Naive B cell (primary cell): Measurements from ENCODE around the gene ANKRD28. TPM values are rescaled to one million over a fixed set of nuclear protein-coding genes. Genes with fewer than 3 reads are reported as not detected.
"Not testable (repeated sequence)": the region's sequence is repeated elsewhere in the genome, so short reads cannot be mapped to it uniquely, and the experiment has no call there.

Experiments
- ATAC-seq, 2 donors: fragments of 150-1000 bp; cut with Tn5 transposase; 2 replicates each; pipeline ENCODE4 v1.10.0; 2021; ENCODE audit warnings: low read depth in 2 of 2, mild to moderate bottlenecking in 2 of 2, moderate library complexity in 2 of 2
- DNase-seq: peaks from one replicate; pipeline ENCODE4 v3.0.0; 2022
- H3K27ac Mint-ChIP-seq, 6 donors: one replicate each; pipeline ENCODE4 v1.8.0; 2020 to 2022; ENCODE audit warnings: mild to moderate bottlenecking in 6 of 6, mixed read lengths in 6 of 6, moderate library complexity in 5 of 6, inconsistent platforms in 2 of 6
- H3K27me3 Mint-ChIP-seq, 3 donors: one replicate each; pipeline ENCODE4 v1.8.0; 2021 to 2022; ENCODE audit warnings: mixed read lengths in 3 of 3, mild to moderate bottlenecking in 1 of 3
- H3K36me3 Mint-ChIP-seq, 2 donors: one replicate each; pipeline ENCODE4 v1.8.0; 2020 to 2022; ENCODE audit warnings: mixed read lengths in 2 of 2, inconsistent platforms in 1 of 2, mild to moderate bottlenecking in 1 of 2
- H3K4me1 Mint-ChIP-seq, 3 donors: one replicate each; pipeline ENCODE4 v1.8.0; 2020 to 2022; ENCODE audit warnings: mixed read lengths in 3 of 3, inconsistent platforms in 1 of 3, mild to moderate bottlenecking in 1 of 3, moderate library complexity in 1 of 3
- H3K4me3 Mint-ChIP-seq, 8 donors: one replicate each; pipeline ENCODE4 v1.8.0; 2020 to 2022; ENCODE audit warnings: mild to moderate bottlenecking in 8 of 8, mixed read lengths in 8 of 8, moderate library complexity in 8 of 8, inconsistent platforms in 2 of 8
- H3K9me3 Mint-ChIP-seq, 7 donors: one replicate each; pipeline ENCODE4 v1.8.0; 2020 to 2022; ENCODE audit warnings: mixed read lengths in 7 of 7, mild to moderate bottlenecking in 5 of 7, inconsistent platforms in 2 of 7, moderate library complexity in 1 of 7
- polyA plus RNA-seq, 6 donors: library from polyadenylated mRNA; unstranded; fragments of 300-500 nt; fragmentation: Illumina TruSeq; gene quantifications; one replicate each; pipeline ENCODE4 v1.2.3, GENCODE V29; 2021; ENCODE audit warnings: low read depth in 6 of 6

The ANKRD28 gene
- polyA plus RNA-seq, 6 donors from 2014 or later, result 5.6 to 13.2 (median 10.5) TPM

GRCh38 chr3:15631426-15632211 is 166.2 kb downstream of the ANKRD28 start:
- H3K27me3 Mint-ChIP-seq, result no peaks in the 10 kb centered on the region
- DNase-seq (no peak), ATAC-seq (no peak)
- peak overlapping the region in 2 of 6 donors; percentile 3 to 75 for H3K27ac Mint-ChIP-seq
- peak overlapping the region in 2 of 8 donors; percentile 2 to 32 for H3K4me3 Mint-ChIP-seq
- peaks cover 7 to 11% (median 8%) of the 10 kb centered on the region in 3 donors for H3K4me1 Mint-ChIP-seq
- no peaks in the 10 kb centered on the region for H3K36me3 Mint-ChIP-seq
- H3K9me3 Mint-ChIP-seq, result no peaks in the 10 kb centered on the region

GRCh38 chr3:15630646-15631350 is 167.0 kb downstream of the ANKRD28 start:
- H3K36me3 Mint-ChIP-seq, result no peaks in the 10 kb centered on the region
- H3K27me3 Mint-ChIP-seq, result no peaks in the 10 kb centered on the region
- H3K4me1 Mint-ChIP-seq, result peaks cover 8 to 11% (median 10%) of the 10 kb centered on the region in 3 donors
- no peak for DNase-seq
- peak overlapping the region in 2 of 8 donors; percentile 13 to 56 for H3K4me3 Mint-ChIP-seq
- no peaks in the 10 kb centered on the region for H3K9me3 Mint-ChIP-seq
- H3K27ac Mint-ChIP-seq, result no peak overlapping the region
- ATAC-seq, result peak in 1 of 2 donors; percentile 21

GRCh38 chr3:15629860-15630597 is 167.8 kb downstream of the ANKRD28 start:
- Mint-ChIP-seq H3K4me1 (peaks cover 8 to 11% (median 10%) of the 10 kb centered on the region in 3 donors), H3K36me3 (no peaks in the 10 kb centered on the region), H3K4me3 (peak overlapping the region in 3 of 8 donors; percentile 11 to 45 (median 13)), H3K27me3 (no peaks in the 10 kb centered on the region), H3K27ac (no peak overlapping the region), H3K9me3 (no peaks in the 10 kb centered on the region)
- DNase-seq, result peak; percentile 68
- peak; percentile 100 for ATAC-seq

GRCh38 chr3:15628967-15629366 is 168.8 kb downstream of the ANKRD28 start:
- Mint-ChIP-seq H3K4me3 (no peak overlapping the region), H3K27ac (no peak overlapping the region), H3K9me3 (peaks cover 0 to 5% (median 0%) of the 10 kb centered on the region in 7 donors), H3K36me3 (peaks cover under 1 to 5% of the 10 kb centered on the region in 2 donors), H3K4me1 (peaks cover 8 to 17% (median 11%) of the 10 kb centered on the region in 3 donors), H3K27me3 (no peaks in the 10 kb centered on the region)
- DNase-seq, result no peak
- ATAC-seq, result no peak

- ATAC-seq, result no peak
- Mint-ChIP-seq H3K4me1 (peaks cover 0 to 11% (median 6%) of the 10 kb centered on the region in 3 donors), H3K9me3 (peaks cover 13 to 57% (median 32%) of the 10 kb centered on the region in 7 donors), H3K27ac (peak overlapping the region in 2 of 6 donors; percentile 33 to 58), H3K4me3 (no peak overlapping the region), H3K27me3 (no peaks in the 10 kb centered on the region), H3K36me3 (peaks cover 50 to 54% of the 10 kb centered on the region in 2 donors)
- DNase-seq, result no peak
Observed at GRCh38 chr3:15623535-15624440, 174.0 kb downstream of the ANKRD28 start.

GRCh38 chr3:15619659-15620464 is 177.9 kb downstream of the ANKRD28 start:
- not testable (repeated sequence) for H3K4me1 Mint-ChIP-seq, ATAC-seq, H3K27me3 Mint-ChIP-seq, DNase-seq
- Mint-ChIP-seq H3K36me3 (peaks cover 50 to 57% of the 10 kb centered on the region in 2 donors), H3K9me3 (peaks cover 13 to 58% (median 33%) of the 10 kb centered on the region in 7 donors), H3K4me3 (peak overlapping the region in 1 of 8 donors; percentile 73), H3K27ac (peak overlapping the region in 2 of 6 donors; percentile 16 to 46)

Other genes starting within 250 kb of the ANKRD28 start
- gene HACL1, start 196.4 kb downstream of the ANKRD28 start, polyA plus RNA-seq, result 10 to 100 TPM; 25.5 to 46.4 (median 36.5) TPM
- gene BTD, start 196.2 kb downstream of the ANKRD28 start, polyA plus RNA-seq, result 10 to 100 TPM; 10.9 to 18.0 (median 12.5) TPM